Cardiac septum (tissue), 1 donor: ENCODE measurements around the gene ANKRD31. TPM values are rescaled to one million over a fixed set of nuclear protein-coding genes. Genes with fewer than 3 reads are reported as not detected.
"Not testable (repeated sequence)": the region's sequence is repeated elsewhere in the genome, so short reads cannot be mapped to it uniquely, and the experiment has no call there.

ENCODE experiments used
- DNase-seq: peaks from one replicate; pipeline ENCODE4 v3.0.0-alpha.2; 2020; ENCODE audit warnings: low spot score
- intact Hi-C: fragments of 100-400 bp; cut with DNase I; formaldehyde crosslinking; loops from one replicate; pipeline ENCODE4 v1.14.0; 2022
- long read RNA-seq: library from polyadenylated mRNA; unstranded; transcript quantifications from one replicate; pipeline ENCODE4 v2.0.0, GENCODE V29; 2021
- total RNA-seq: library from RNA; stranded (reverse); fragmentation: NEBNext Ultra II Directional; extraction: Animal tissue kit (Norgen Biotek cat#: 25700); gene quantifications from one replicate; pipeline ENCODE4 v1.2.1, GENCODE V29; 2021
- donor health status: DM: no; HTN: no; CAD: no.

The ANKRD31 gene, protein sequence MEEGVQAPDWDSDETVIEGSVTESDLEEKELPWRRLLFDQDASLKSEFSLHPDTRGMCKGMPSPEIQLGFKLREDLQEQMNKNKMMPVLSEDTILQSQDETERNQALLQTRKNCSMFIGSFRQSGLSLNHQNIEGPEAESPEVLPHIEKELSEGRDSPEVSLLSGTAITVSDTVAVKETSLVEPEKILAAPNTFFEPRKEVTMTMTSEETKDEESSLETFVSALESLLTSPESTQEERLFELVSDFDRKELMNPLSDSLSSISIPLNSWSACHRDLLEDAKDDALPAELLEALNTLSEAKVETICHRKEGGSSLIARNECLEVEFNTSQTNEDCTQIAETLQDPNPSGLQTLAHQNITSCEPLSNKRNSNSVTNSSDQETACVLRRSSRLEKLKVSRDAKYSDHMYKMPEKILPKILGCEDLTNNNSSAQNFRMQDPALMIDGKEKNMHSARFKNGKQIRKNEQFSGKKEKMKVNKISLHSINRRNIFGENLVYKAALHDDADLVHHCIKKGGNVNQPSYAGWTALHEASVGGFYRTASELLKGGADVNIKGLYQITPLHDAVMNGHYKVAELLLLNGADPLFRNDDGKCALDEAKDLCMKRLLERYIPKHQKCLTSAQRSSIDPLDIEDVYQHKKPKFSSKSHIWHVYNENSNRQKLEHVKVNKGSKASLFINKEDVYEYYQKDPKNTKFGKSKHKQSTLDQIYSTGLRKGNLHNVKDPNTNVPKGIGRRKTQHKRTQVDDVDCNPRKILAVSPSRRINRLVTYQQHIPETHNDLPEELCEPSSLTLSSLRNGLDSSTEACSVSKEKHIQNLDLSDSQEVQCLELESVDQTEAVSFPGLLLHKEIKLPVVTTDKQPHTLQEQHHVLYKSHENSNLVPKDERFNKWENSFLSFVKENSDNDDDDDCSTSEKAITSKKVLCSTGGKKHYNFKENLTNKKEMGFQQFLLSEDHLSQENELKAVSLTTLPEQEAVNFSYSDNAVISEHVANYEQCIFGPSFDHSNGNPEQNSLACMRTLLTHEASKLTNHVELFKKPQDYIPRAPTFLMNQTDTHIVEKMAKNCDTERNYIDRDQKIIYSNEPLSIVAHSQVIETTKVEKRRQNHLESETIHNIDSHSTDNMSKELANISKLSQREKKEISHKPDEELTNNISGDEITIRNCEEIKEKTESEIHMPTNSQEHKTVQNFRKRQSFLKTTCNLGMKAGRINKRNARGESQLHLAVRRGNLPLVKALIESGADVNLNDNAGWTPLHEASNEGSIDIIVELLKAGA (N-terminal part only)
- total RNA-seq: 0.13 TPM
- long read RNA-seq, partial matches to known transcripts: 1 of 1 reads
- long read RNA-seq, other reads (novel, unspliced or antisense): 0 of 1 reads

- DNase-seq: peak; percentile 94
- intact Hi-C loops: loop anchor here (2.0 to 10.0 kb wide), 4 partner anchors 101 to 478 kb away; partner anchors contain the start of genes CERT1, HMGCR, POC5 and POLK
These were observed at the start of gene ANKRD31 for GRCh38 chr5:75236322-75237316. TSS of gene ANKRD31 (minus strand) at chr5:75236878. CDS start at chr5:75236686, 192 bp downstream.

DNA sequence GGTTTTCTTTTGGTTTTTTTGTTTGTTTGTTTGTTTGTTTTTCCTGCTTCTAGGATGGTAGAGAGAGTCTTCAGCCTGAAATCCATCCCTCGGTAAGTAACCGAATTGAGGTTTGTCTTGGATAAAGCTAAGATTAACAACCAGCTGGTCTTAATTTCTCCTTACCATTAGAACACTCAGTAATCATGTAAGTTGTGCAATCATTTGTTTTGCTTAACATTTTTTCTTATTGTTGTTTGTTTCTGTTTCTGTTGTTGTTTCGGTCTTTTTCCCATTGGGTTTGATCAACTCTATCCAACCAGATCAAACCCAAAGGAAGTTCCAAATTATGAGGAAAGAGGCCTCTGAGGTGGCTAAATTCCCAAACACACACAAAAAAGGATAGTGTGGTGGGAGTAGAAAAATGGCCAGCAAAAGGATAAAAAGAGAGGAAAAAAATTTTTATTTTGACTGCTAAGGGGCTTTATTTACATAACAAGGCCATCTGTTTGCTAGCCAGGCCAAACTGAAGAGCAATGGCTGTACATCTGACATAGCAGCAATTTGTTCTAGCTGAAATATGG is 49.6 kb upstream of the ANKRD31 start:
- DNase-seq: no peak
- intact Hi-C loops: no loop called here

DNA sequence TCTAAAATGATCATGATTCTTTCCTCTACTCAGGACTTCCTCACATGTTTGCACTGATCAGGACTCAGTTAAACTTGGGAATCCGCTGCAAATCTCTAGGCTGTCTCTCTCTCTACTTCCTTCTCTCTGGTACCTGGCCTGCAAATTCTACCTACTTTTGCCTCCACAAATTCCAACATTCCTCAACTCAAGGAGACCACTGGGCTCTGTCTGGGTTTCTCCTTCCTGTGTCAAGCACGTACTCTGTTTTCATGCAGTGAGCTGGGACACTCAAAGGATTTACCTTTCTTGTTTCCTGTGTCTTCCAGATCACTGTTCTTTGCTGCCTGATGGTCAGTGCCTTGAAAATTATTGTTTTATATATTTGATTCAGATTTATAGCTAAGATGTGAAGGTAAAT is 45.9 kb upstream of the ANKRD31 start:
- no peak for DNase-seq
- intact Hi-C loops: no loop called here

- intact Hi-C loops: no loop called here
- no peak for DNase-seq
These were observed 45.2 kb upstream of the ANKRD31 start for GRCh38 chr5:75281716-75282465.

- intact Hi-C loops: no loop called here
- DNase-seq: no peak
These were observed 42.6 kb upstream of the ANKRD31 start for GRCh38 chr5:75279321-75279720.

GRCh38 chr5:75277463-75277862 is 40.8 kb upstream of the ANKRD31 start:
- DNase-seq: no peak

GRCh38 chr5:75275756-75276155 is 39.1 kb upstream of the ANKRD31 start:
- DNase-seq: no peak
- intact Hi-C loops: no loop called here

More at GRCh38 chr5:75277463-75277862, 40.8 kb upstream of the ANKRD31 start:
- intact Hi-C loops: no loop called here

DNA sequence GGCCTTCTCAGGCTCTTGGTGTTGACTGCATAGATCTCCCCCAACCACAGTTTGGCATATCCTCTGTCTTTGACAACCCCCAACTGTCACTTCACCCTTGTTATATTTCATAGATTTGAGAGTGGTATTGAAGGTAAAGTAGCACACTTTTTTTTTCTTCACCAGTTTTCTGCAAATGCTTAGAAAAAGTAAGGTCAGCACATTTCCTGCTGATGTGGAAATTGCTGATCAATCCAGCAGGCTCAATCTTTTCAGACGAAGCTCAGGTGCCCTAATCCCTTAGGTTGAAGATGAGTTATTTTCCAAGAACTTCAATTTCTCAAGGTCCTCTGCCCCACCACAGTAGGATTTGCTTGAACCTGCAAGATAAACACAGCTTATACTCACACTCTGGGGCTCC is 38.5 kb upstream of the ANKRD31 start:
- DNase-seq: no peak
- intact Hi-C loops: no loop called here

DNA sequence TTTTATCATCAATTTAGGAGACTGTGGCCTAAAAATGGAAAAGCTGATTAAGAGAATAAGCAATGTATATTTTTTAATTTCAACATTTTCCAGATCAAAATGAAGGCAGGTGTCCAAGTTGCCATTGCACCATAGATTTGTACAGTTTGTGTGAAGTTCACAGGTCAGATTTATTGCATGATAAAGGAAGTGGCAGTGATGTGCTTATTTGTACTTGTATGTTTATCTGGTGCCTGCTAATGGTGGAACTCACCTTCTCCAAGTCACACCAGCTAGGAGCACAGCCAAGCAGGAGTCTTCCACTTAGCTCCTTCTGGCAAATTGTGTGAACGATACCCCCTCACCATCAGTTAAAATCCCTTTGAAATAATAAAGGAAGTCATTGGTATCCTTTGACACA is 37.8 kb upstream of the ANKRD31 start:
- intact Hi-C loops: no loop called here
- no peak for DNase-seq

- DNase-seq, intact Hi-C loops: not testable (repeated sequence)
These were observed 33.9 kb upstream of the ANKRD31 start for GRCh38 chr5:75270605-75271004.

DNA sequence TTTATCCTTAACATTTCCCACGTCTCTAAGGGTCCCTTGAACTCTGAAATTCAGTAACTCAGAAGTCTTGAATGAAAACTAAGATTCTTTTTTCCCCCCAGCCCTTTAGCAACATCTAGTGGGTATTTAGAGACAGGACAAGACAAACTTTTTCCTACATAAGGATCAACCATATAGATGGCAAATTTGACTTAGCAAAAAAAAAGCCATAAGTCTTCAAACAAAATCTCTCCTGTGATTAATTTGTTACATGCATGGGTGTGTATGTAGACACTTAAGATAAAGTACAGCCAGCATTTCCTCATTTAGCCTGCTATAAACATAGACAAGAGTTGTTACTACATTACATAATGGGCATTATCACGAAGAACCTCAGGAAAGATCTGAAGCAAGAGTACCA is 29.1 kb upstream of the ANKRD31 start:
- intact Hi-C loops: no loop called here
- DNase-seq: no peak

DNA sequence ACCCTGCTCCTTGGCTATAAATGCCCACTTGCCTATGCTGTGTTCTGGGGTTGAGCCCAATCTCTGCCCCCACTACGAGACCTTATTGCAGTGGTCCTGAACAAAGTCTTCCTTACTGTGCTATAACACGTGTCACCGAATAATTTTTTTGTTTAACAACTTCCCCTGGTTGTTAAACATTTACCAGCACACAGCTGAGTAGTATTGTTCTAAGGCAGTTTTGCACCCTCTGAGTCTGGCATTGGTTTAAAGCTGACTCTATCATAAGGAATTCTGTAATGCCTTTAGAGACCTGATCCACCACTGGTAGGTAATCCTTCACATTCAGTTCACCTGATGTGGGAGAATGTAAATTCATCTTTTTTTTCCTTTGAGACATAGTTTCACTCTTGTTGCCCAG is 25.6 kb upstream of the ANKRD31 start:
- intact Hi-C loops: no loop called here
- DNase-seq: no peak

GRCh38 chr5:75260708-75261107 is 24.0 kb upstream of the ANKRD31 start:
- DNase-seq: no peak
- intact Hi-C loops: no loop called here

GRCh38 chr5:75250452-75250851 is 13.8 kb upstream of the ANKRD31 start:
- intact Hi-C loops, DNase-seq: not testable (repeated sequence)

DNA sequence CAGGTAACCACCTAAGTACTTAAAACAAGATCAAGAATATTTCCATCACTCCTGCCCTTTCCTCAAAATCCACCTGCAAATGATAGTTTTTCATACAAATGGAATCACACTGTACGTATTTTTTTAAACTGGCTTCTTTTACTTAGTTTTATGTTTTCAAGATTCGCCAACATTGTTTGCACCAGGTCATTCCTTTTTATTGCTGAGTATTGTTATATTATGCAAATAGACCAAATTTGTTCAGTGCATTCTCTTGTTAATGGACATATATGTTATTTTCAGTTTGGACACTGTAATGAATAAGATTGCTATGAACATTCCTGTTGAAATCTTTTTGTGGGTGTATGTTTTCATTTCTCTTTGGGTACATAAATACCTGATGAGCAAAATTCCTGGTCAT is 8.3 kb upstream of the ANKRD31 start:
- DNase-seq: no peak
- intact Hi-C loops: no loop called here

GRCh38 chr5:75243510-75243909 is 6.8 kb upstream of the ANKRD31 start:
- intact Hi-C loops: no loop called here
- DNase-seq: no peak

DNA sequence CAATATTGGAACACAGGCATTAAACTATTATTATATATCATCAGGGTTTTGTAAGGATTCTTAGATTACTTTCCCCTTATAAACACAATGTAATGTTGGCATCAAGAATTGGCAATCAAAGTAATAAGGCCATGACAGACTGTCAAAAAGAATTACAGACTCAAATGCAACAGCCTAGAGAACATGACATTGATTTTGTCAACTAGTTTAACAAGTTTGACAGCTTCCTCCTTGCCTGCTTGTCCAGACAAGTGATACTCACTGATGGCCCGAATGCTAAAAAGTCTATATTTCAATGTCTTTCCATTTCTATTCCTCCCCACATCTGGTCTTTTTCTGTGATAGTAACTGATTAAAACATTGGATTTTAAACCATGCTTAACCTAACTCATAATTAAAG is 6.4 kb upstream of the ANKRD31 start:
- intact Hi-C loops: no loop called here
- no peak for DNase-seq
